Esophagus muscularis mucosa (tissue), 4 donors: Measurements from ENCODE around the gene ST6GAL1. TPM values are rescaled to one million over a fixed set of nuclear protein-coding genes. Genes with fewer than 3 reads are reported as not detected.

Experiments
- DNase-seq: peaks from one replicate; pipeline ENCODE4 v3.0.0-alpha.2; 2017; ENCODE audit errors: extremely low spot score
- H3K27ac ChIP-seq, 4 donors: fragments of 200-600 bp; sonication (generic); replicated peaks in 1 of 4; 1 replicate in 3 of 4; 2 replicates in 1 of 4; pipeline ENCODE4 v1.5.1; 2016 to 2019; ENCODE audit warnings: mild to moderate bottlenecking in 1 of 4
- H3K27me3 ChIP-seq, 4 donors: fragments of 200-600 bp; sonication (generic); one replicate each; pipeline versions ENCODE4 v1.5.1 to v1.6.0; 2016 to 2019
- H3K36me3 ChIP-seq, 4 donors: fragments of 200-600 bp; sonication (generic); one replicate each; pipeline ENCODE4 v1.5.1; 2016 to 2019
- H3K4me1 ChIP-seq, 4 donors: fragments of 200-600 bp; sonication (generic); one replicate each; pipeline ENCODE4 v1.5.1; 2016 to 2019
- H3K4me3 ChIP-seq, 4 donors: fragments of 200-600 bp; sonication (generic); 1 replicate in 2 of 4; 2 replicates in 2 of 4; pipeline ENCODE4 v1.5.1; 2016 to 2019; ENCODE audit warnings: mild to moderate bottlenecking in 4 of 4, moderate library complexity in 1 of 4
- H3K9me3 ChIP-seq, 4 donors: fragments of 200-600 bp; sonication (generic); 1 replicate in 3 of 4; 2 replicates in 1 of 4; pipeline ENCODE4 v1.5.1; 2016 to 2019
- EP300 ChIP-seq: sonication (generic); formaldehyde crosslinking; IDR thresholded peaks from one replicate; pipeline ENCODE4 v1.6.1; 2017; ENCODE audit warnings: antibody characterized with exemption
- POLR2A ChIP-seq: fragments of 450-650 bp; IDR thresholded peaks from one replicate; pipeline ENCODE4 v1.6.1; 2017; ENCODE audit warnings: antibody characterized with exemption, moderate library complexity, mild to moderate bottlenecking, low read depth
- POLR2AphosphoS5 ChIP-seq, 2 donors: sonication (generic); formaldehyde crosslinking; IDR thresholded peaks; one replicate each; pipeline ENCODE4 v1.6.1; 2017; ENCODE audit warnings: antibody characterized with exemption in 2 of 2
- WGBS: methylation state at CpG from one replicate; pipeline ENCODE4 v1.1.5; 2018; 5-methylcytosine and 5-hydroxymethylcytosine counted together
- intact Hi-C: fragments of 100-400 bp; cut with DNase I; formaldehyde crosslinking; loops from one replicate; pipeline ENCODE4 v1.15.1; 2023
- total RNA-seq, 4 donors: library from RNA; depleted of rRNA; stranded (reverse); fragments of >200 nt; gene quantifications; one replicate each; pipeline versions ENCODE4 v1.1.0 to v1.2.1, GENCODE V29; 2016
- TF ChIP-seq, protein P1 (sequence below), 3 experiments: fragments of 200-600 bp in 2 of 3; fragments of 450-650 bp in 1 of 3; sonication (generic) in 2 of 3; IDR thresholded peaks; one replicate each; pipeline ENCODE4 v1.5.1; 2017 to 2019; ENCODE audit warnings: antibody characterized with exemption in 3 of 3, mild to moderate bottlenecking in 2 of 3, moderate library complexity in 1 of 3

Gene ST6GAL1
- total RNA-seq, 4 donors from 2014 or later = 15.4 to 29.6 (median 24.4) TPM

- Histone ChIP-seq H3K9me3 (no peaks in the 10 kb centered on the region), H3K4me3 (no peak overlapping the region), H3K27ac (no peak overlapping the region), H3K4me1 (no peaks in the 10 kb centered on the region), H3K36me3 (no peaks in the 10 kb centered on the region), H3K27me3 (peaks cover 0 to 5% (median 0%) of the 10 kb centered on the region in 4 donors)
- no peak for DNase-seq
- intact Hi-C loops = no loop called here
- TF ChIP-seq POLR2A (no peak), EP300 (no peak), POLR2AphosphoS5 (IDR thresholded peaks at IDR 0.05) (no peak)
- TF ChIP-seq, protein P1, sequence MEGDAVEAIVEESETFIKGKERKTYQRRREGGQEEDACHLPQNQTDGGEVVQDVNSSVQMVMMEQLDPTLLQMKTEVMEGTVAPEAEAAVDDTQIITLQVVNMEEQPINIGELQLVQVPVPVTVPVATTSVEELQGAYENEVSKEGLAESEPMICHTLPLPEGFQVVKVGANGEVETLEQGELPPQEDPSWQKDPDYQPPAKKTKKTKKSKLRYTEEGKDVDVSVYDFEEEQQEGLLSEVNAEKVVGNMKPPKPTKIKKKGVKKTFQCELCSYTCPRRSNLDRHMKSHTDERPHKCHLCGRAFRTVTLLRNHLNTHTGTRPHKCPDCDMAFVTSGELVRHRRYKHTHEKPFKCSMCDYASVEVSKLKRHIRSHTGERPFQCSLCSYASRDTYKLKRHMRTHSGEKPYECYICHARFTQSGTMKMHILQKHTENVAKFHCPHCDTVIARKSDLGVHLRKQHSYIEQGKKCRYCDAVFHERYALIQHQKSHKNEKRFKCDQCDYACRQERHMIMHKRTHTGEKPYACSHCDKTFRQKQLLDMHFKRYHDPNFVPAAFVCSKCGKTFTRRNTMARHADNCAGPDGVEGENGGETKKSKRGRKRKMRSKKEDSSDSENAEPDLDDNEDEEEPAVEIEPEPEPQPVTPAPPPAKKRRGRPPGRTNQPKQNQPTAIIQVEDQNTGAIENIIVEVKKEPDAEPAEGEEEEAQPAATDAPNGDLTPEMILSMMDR (IDR thresholded peaks at IDR 0.05) = no peak
- 86% methylated on average over 5 of the region's 5 CpGs for WGBS
These were observed 34.9 kb upstream of the ST6GAL1 start for GRCh38 chr3:186895406-186895805.

DNA sequence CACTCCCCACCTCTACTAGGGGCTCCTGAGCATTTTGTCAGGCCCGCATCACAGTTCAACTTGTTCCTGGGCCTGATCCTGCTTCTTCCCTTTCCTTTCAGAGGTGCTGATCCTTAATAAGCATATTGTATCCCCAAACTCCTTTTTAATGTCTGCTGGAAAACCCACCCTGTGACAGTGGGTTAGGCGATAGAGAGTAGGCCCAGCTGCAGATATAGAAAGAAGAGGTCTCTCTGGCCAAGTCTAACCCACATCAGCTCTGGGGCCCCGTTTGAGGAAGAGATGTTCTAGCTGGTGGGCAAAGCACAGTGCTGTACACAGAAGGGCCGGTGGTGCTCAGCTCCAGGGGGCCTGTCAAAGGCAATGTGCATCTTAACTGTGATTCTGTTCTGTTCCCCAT, 34.3 kb upstream of the ST6GAL1 start:
- DNase-seq = no peak
- H3K9me3 ChIP-seq = no peaks in the 10 kb centered on the region
- WGBS = 84% methylated on average over 4 of the region's 4 CpGs
- H3K27ac ChIP-seq = no peak overlapping the region
- H3K27me3 ChIP-seq = peaks cover 0 to 5% (median 0%) of the 10 kb centered on the region in 4 donors
- no peak overlapping the region for H3K4me3 ChIP-seq
- TF ChIP-seq POLR2AphosphoS5 (IDR thresholded peaks at IDR 0.05) (no peak), EP300 (no peak), POLR2A (no peak)
- TF ChIP-seq, protein P1 (IDR thresholded peaks at IDR 0.05) = no peak
- H3K36me3 ChIP-seq = no peaks in the 10 kb centered on the region
- no peaks in the 10 kb centered on the region for H3K4me1 ChIP-seq
- intact Hi-C loops = no loop called here

- Histone ChIP-seq H3K27ac (no peak overlapping the region), H3K27me3 (peaks cover 0 to 5% (median 0%) of the 10 kb centered on the region in 4 donors), H3K4me3 (no peak overlapping the region), H3K36me3 (no peaks in the 10 kb centered on the region), H3K4me1 (no peaks in the 10 kb centered on the region), H3K9me3 (no peaks in the 10 kb centered on the region)
- intact Hi-C loops = no loop called here
- DNase-seq = no peak
- TF ChIP-seq, protein P1 (IDR thresholded peaks at IDR 0.05) = no peak
- TF ChIP-seq POLR2AphosphoS5 (IDR thresholded peaks at IDR 0.05) = no peak
- no peak for TF ChIP-seq EP300
- no peak for TF ChIP-seq POLR2A
- WGBS = 66% methylated on average over 4 of the region's 4 CpGs
These were observed 33.5 kb upstream of the ST6GAL1 start for GRCh38 chr3:186896875-186897274.

DNA sequence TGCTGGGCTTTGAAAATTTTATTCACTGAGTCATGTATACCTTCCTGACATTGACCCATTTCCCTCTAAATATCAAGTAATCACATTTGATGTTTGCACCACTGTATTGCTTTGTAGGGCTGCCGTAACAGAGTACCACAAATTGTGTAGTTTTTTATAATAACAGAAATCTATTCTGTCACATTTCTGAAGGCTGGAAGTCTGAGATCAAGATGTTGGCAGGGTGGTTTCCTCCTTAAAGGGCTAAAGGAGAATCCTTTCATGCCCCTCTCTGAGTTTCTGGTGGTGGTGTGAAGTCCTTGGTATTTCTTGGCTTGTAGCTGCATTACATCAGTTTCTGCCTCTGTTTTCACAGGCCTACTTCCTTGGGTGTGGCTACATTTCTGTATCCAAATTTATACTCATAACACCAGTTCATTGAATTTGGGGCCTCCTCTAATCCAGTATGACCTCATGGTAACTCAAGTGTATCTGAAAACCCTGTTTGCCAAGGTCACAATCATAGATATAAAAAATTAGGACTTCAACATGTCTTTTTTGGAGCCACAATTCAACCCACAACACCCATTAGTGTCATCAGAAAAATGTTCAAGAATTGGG, 29.1 kb upstream of the ST6GAL1 start:
- DNase-seq = no peak
- 80% methylated on average over 1 of the region's 1 CpG for WGBS
- Histone ChIP-seq H3K4me1 (no peaks in the 10 kb centered on the region), H3K27me3 (peaks cover 0 to 5% (median 0%) of the 10 kb centered on the region in 4 donors), H3K9me3 (no peaks in the 10 kb centered on the region), H3K27ac (no peak overlapping the region), H3K4me3 (no peak overlapping the region), H3K36me3 (no peaks in the 10 kb centered on the region)
- TF ChIP-seq, protein P1 (IDR thresholded peaks at IDR 0.05) = no peak
- TF ChIP-seq EP300 = no peak
- intact Hi-C loops = no loop called here

DNA sequence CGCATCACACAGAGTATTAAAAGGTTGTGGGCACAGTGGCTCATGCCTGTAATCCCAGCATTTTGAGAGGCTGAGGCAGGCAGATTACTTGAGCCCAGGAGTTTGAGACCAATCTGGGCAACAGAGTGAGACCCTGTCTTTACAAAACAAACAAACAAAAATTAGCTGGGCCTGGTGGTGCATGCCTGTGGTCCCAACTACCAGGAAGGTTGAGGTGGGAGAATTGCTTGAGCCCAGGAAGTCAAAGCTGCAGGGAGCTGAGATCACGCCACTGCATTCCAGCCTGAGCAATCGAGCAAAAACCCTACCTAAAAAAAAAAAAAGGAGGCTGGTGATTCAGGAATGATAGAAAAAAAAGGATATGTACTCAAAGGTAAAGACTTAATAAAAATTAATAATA, 28.2 kb upstream of the ST6GAL1 start:
- DNase-seq = no peak
- H3K9me3 ChIP-seq = no peaks in the 10 kb centered on the region
- H3K27ac ChIP-seq = no peak overlapping the region
- 86% methylated on average over 3 of the region's 3 CpGs for WGBS
- intact Hi-C loops = no loop called here
- peaks cover 0 to 5% (median 0%) of the 10 kb centered on the region in 4 donors for H3K27me3 ChIP-seq
- TF ChIP-seq POLR2A (no peak), POLR2AphosphoS5 (IDR thresholded peaks at IDR 0.05) (no peak)
- H3K4me3 ChIP-seq = no peak overlapping the region
- no peaks in the 10 kb centered on the region for H3K4me1 ChIP-seq
- H3K36me3 ChIP-seq = no peaks in the 10 kb centered on the region
